ENCODE data around the gene KLK5.
"Not testable (repeated sequence)": the region's sequence is repeated elsewhere in the genome, so short reads cannot be mapped to it uniquely, and the experiment has no call there.

The KLK5 gene

DNA sequence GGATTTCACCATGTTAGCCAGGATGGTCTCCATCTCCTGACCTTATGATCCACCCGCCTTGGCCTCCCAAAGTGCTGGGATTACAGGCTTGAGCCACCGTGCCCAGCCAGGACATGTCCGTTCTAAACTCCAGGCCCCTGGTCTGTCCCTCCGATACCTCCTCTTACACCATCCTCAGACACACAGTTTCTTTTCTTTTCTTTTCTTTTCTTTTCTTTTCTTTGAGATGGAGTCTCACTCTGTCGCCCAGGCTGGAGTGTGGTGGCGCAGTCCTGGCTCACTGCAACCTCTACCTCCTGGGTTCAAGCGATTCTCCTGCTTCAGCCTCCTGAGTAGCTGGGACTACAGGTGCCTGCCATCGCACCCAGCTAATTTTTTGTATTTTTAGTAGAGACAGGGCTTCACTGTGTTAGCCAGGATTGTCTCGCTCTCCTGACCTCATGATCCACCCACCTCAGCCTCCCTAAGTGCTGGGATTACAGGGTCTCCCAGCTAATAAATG is 56.7 kb downstream of the KLK5 start:
- not testable (repeated sequence) for H3K27me3 ChIP-seq (ENCODE audit: control insufficient read depth, insufficient read depth, low read length, poor library complexity, severe bottlenecking); H3K36me3 ChIP-seq (ENCODE audit: control insufficient read depth, insufficient read depth, low read length); H3K9me3 ChIP-seq (ENCODE audit: control insufficient read depth, low read length); H3K27ac ChIP-seq (ENCODE audit: insufficient read depth, low read depth, low read length, poor library complexity, severe bottlenecking); H3K4me3 ChIP-seq (ENCODE audit: insufficient read depth, low read depth, low read length); H3K4me1 ChIP-seq (ENCODE audit: control insufficient read depth, insufficient read depth, low read length)
- 82 to 89% methylated on average over 9 of the region's 9 CpGs for WGBS, 2 experiments

DNA sequence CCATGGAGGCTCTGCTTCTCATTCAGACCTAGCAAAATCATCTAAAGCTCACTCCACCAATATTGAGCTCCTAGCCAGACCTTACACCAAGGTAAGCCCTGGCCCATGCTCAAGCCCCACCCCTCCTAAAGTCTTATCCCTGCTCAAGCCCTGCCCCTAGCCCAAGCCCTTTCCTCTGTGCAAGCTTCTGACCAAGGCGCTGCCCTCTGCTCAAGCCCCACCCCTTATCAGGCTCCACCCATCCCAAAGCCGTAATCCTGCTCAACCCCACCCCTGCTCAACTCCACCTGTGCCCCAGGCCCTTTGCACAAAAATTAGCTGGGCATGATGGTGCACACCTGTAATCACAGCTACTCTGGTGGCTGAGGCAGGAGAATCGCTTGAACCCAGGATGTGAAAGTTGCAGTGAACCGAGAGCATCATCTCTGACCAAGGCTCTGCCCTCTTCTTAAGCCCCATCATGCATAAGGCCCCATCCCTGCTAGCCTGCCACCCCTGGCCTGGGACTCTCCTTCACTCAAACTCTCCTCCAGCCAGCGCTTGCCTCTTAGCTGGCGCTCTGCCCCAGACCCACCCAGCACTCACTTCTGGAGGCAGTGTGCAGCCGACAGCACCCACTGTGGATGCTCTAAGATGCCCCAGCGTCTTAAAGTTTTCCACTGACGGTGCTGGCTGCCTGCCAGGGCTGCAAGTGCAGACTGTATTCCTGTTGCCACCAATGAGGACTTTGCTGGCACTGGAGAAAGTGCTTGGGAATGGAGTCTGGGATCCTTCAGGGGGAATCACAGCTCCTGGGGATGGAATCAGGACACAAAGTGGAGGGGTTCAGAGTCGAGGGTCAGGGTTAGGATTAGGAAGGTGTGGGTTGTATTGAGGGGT is 58.1 kb downstream of the KLK5 start:
- H3K4me3 ChIP-seq (ENCODE audit: insufficient read depth, low read depth, low read length): no peak overlapping the region
- H3K9me3 ChIP-seq (ENCODE audit: control insufficient read depth, low read length): peaks cover 2% of the 10 kb centered on the region
- H3K27me3 ChIP-seq (ENCODE audit: control insufficient read depth, insufficient read depth, low read length, poor library complexity, severe bottlenecking): no peaks in the 10 kb centered on the region
- no peaks in the 10 kb centered on the region for H3K4me1 ChIP-seq (ENCODE audit: control insufficient read depth, insufficient read depth, low read length)
- 75 to 76% methylated on average over 10 of the region's 10 CpGs for WGBS, 2 experiments
- no peak overlapping the region for H3K27ac ChIP-seq (ENCODE audit: insufficient read depth, low read depth, low read length, poor library complexity, severe bottlenecking)
- H3K36me3 ChIP-seq (ENCODE audit: control insufficient read depth, insufficient read depth, low read length): no peaks in the 10 kb centered on the region
